GM18511 (cell line): ENCODE measurements around the gene CTPS1.

Experiments used
- ATAC-seq: cut with Tn5 transposase; IDR thresholded peaks from one replicate; pipeline ENCODE4 v1.9.1; 2021; ENCODE audit warnings: mild to moderate bottlenecking, moderate library complexity; ENCODE audit not compliant: unreplicated experiment

The CTPS1 gene

GRCh38 chr1:40989066-40989465 lies 9.6 kb downstream of the CTPS1 start:
- no peak for ATAC-seq

GRCh38 chr1:40997096-40997495 lies 17.6 kb downstream of the CTPS1 start:
- ATAC-seq = no peak

GRCh38 chr1:40998668-40999067 lies 19.2 kb downstream of the CTPS1 start:
- no peak for ATAC-seq

GRCh38 chr1:41003127-41003639 lies 23.7 kb downstream of the CTPS1 start:
- ATAC-seq = peak; percentile 2

- ATAC-seq = peak; percentile 98
These were observed 24.2 kb downstream of the CTPS1 start for GRCh38 chr1:41003640-41004220.

GRCh38 chr1:41005876-41006275 lies 26.4 kb downstream of the CTPS1 start:
- ATAC-seq = no peak

- no peak for ATAC-seq
These were observed 27.7 kb downstream of the CTPS1 start for GRCh38 chr1:41006942-41007865.

GRCh38 chr1:41009466-41009865 lies 30.0 kb downstream of the CTPS1 start:
- no peak for ATAC-seq

- no peak for ATAC-seq
These were observed 30.8 kb downstream of the CTPS1 start for GRCh38 chr1:41010345-41010744.

GRCh38 chr1:41013024-41013423 lies 33.5 kb downstream of the CTPS1 start:
- ATAC-seq = no peak

- ATAC-seq = no peak
These were observed 34.3 kb downstream of the CTPS1 start for GRCh38 chr1:41013796-41014195.

- ATAC-seq = no peak
These were observed 35.4 kb downstream of the CTPS1 start for GRCh38 chr1:41014871-41015270.

GRCh38 chr1:41015281-41015896 lies 35.9 kb downstream of the CTPS1 start:
- ATAC-seq = no peak

- ATAC-seq = no peak
These were observed 36.5 kb downstream of the CTPS1 start for GRCh38 chr1:41015897-41016470.

- no peak for ATAC-seq
These were observed 37.9 kb downstream of the CTPS1 start for GRCh38 chr1:41017141-41018017.

- ATAC-seq = no peak
These were observed 38.5 kb downstream of the CTPS1 start for GRCh38 chr1:41018018-41018410.

GRCh38 chr1:41019353-41019745 lies 39.9 kb downstream of the CTPS1 start:
- no peak for ATAC-seq

- no peak for ATAC-seq
These were observed 40.6 kb downstream of the CTPS1 start for GRCh38 chr1:41020109-41020576.

- ATAC-seq = no peak
These were observed 41.2 kb downstream of the CTPS1 start for GRCh38 chr1:41020654-41021053.
